ENCODE results near the gene MAP2K6.
"Not testable (repeated sequence)": the region's sequence is repeated elsewhere in the genome, so short reads cannot be mapped to it uniquely, and the experiment has no call there.

Gene MAP2K6

DNA sequence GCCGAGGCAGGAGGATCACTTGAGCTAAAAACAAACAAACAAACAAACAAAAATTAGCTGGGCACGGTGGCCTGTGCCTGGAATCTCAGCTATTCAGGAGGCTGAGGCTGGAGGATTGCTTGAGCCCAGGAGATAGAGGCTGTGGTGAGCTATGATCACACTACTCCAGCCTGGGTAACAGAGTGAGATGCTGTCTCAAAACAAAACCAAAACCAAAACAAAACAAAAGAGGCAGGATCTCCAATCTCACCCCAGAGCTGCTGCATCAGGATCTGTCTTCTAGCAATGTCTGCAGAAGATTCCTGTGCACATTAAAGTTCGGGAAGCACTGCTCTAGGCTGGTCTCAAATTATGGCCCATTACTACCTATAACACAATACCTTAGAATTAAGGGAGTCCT lies 43.1 kb downstream of the MAP2K6 start:
- no peak for DNase-seq (ENCODE audit: low read depth)

DNA sequence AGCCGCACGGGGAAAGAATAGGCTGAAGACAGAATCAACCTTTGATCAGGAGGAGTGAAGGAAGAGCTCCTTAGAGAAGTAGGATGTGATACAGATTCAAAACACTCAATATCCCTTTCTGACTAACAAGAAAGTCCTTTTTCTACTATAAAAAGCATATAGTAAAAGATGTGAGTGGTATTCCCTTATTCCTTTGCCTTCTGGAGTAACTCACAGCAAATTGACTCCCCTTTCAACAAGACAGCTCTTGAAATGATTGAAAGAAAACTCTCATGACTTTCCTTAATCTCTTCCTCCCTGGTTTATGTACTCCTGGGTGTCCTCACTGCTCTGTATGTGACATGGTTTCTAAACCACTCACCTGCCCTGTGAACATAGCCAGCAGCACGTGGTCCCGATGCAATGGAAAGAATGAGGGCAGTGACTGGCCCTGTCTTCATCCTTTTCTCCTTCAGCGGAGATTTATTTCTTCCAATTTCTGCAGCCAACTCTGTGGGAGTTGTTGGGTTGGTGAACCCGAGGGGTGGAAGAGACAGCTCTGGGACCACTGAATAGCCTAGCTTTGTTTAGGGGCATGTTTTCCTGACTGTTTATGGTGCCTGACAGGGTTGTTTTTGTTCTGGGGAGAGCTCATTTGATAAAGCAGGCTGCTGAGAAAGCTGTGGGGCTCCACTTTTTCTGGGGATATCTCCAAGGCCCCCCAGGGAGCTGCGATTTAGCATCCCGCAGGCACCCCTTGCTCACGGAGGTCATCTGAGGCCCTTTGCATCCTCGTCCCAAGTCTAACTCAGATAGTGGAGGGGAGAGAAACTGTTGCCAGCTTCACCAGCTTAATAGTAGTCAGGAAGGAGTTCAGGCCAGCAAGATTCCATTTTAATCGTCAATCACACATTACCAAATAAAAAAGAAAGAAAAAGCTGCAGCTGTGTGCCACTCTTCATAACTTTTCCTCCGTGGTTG lies 46.7 kb downstream of the MAP2K6 start:
- no peak for DNase-seq (ENCODE audit: low read depth)

DNA sequence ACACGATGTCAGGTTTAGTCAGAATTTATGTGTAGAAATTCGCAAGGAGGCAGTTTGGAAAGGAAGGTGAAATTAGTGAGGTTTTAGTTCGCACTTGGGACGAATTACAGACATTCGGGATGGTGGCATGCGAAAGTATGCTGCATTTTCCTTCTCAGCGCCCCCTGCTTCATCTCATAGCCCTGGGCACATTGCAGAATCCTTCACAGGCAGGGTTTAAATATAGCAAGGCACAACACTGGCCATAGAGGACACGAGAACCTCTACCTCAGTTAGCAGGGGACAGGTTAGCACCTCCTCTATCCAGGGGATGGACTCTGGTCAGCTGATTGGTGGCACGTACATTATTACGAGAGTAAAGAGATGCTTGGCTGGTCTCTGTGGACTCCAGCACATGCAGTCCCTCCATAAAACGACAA lies 47.5 kb downstream of the MAP2K6 start:
- DNase-seq (ENCODE audit: low read depth): no peak

DNA sequence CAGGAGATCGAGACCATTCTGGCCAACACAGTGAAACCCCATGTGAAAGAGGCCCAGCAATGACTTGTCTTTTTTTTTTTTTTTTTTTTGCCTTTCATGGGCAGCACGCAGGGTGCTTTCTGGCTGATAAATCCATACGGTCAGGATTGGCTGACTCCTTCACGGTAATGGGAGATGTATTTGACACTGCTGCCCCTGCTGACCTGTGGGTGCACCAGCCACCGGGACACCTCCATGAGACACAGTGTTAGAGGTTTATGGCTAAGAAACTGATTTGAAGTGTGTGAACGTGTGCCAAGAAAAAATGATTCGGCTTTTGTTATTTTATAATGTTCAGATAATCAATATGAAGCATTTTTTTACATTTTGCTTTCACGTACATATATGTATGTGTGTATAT lies 48.4 kb downstream of the MAP2K6 start:
- no peak for DNase-seq (ENCODE audit: low read depth)

DNA sequence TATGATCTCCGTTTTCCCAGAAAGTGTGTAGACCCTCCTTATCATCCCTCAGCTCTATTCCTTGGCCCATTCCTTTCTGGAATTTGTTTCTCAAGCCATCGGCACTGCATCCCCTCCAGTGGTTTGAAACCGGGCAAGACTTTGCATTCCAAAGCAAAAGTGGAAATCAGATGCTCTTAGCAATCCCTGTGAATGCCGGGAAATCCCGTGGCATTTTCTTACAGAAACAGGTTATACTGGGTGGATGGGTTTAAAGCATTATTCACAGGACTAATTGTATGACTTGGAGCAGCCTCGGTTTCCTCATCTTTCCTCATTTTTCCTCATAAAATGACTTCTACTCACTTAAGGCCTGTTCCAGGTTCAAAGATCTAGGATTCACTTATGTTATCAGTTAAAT lies 52.0 kb downstream of the MAP2K6 start:
- DNase-seq (ENCODE audit: low read depth): no peak

DNA sequence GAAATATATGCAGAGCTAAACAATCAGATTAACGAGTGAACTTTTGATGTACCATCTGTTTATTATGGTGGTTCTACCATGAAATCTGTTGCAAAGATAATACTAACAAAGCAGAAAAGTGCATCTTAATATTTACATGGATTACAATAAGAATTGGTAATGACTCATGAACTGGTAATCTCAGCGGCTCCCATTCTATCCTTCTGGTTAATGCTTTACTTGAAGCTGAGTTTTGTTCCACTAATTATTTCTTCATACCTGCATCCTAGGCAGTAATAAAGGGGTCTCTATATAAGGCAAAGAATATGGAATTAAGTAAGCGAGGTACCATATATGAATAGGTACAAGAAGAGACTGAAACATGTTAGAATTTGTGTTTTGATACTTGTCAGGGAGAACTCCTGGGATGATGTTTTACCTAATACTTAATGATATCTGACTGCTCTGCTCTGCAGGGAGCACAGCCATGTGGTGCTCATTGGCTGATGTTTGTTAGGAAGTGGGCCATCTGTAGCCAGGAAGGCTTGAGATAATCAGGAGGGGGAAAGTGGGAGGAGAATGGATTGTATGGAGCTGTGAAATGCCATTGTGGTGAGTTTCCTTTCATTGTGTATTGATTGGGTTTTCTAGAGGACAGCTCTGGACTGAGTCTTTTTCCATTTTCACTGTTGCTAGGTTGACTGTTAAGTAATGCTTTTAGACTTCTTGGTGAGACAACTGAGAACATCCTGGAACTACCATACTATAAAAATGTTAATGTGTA lies 52.6 kb downstream of the MAP2K6 start:
- DNase-seq (ENCODE audit: low read depth): no peak

DNA sequence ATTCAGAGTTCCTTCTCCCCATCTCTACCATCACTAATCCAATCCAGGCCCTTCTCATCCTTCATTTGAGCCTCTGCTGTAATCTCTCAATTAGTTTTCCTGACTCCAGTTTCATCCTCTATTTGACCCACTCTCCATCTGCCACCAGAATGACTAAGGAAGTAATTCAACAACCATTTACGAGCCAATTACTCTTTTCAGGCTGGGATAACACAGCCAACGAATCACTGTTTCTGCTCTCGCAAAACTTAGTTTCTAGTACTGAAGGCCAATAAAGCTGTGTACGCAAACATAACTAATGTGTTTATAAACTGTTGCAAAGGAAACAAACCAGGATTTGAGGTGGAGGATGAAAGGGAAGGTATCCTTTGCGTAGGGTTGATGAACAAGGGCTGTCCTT lies 53.7 kb downstream of the MAP2K6 start:
- DNase-seq (ENCODE audit: low read depth): no peak

DNA sequence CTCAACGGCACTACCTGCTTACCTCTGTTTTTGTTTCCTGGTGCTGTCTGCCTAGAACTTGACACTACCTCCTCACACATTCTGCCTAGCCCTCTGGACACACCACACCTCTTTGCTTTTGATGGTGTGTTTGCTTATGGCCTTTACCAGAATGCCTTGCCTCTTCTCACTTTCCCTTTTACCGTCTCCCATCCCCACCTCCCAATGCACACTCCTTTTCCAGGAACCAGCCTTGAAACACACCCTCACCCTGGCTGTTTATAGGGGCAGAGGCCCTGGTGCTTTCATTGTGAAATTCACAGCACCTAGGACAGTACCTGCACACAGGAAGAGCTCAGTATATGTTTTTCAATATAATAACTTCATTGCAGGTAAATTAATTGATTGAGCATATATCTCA lies 56.2 kb downstream of the MAP2K6 start:
- DNase-seq (ENCODE audit: low read depth): no peak

DNA sequence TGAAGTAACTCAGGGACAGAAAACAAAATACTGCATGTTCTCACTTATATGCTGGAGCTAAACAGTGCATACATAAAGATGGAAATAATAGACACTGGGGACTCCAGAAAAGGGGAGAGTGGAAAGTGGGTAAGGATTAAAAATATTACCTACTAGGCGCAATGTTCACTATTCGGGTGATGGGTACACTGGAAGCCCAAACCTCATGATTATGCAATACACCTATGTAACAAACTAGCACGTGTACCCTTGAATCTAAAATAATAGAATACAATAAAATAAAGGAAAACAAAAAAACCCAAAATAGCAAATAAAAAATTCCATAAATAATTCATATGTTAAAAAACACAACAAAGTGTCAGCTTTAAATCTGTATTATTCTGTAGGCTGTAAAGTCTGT lies 56.9 kb downstream of the MAP2K6 start:
- DNase-seq (ENCODE audit: low read depth): no peak

DNA sequence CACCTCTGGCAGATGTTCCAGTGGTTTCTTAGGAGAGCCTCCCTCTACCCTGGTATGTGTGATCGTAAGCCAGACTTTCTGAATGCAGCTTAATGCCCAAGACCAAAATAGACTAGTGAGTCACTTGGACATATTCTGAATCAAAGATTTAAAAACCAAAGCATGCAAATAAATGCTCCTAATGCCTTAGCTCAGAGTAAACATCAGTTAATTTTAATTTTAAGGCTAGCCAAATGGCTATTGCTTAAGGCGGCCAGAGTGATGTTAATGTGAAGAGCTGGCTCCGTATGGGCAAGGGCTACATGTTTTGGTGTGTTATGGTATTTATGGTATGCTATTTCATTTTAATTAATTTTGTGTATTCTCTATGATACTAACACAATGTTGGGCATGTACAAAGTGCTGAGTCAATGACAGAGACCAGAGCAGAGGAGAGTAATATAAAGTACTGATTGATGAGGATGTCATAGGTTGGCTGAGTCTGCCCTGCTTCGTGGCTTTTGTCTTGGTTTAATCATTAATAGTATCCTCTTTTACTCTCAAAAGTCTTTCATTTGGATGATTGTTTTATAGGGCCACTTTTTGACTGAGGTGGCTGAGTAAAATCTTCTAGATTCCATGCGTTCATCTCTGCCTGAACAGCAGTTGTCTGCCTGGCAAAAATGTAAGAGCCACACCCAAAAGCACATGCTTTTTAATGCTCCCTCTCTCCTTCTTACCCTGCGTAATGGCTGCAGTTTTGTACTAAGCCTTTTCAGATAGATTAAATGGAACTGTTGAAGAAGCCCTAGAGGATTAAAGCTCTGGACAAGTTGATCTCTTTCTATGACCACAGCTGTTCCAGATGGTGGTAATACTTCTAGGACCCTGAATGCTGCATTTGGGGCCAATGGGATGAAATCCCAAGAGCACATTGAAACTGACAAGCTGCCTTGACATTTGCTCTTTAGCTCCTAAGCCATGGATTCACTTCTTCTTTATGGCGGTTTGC lies 59.6 kb downstream of the MAP2K6 start:
- no peak for DNase-seq (ENCODE audit: low read depth)

DNA sequence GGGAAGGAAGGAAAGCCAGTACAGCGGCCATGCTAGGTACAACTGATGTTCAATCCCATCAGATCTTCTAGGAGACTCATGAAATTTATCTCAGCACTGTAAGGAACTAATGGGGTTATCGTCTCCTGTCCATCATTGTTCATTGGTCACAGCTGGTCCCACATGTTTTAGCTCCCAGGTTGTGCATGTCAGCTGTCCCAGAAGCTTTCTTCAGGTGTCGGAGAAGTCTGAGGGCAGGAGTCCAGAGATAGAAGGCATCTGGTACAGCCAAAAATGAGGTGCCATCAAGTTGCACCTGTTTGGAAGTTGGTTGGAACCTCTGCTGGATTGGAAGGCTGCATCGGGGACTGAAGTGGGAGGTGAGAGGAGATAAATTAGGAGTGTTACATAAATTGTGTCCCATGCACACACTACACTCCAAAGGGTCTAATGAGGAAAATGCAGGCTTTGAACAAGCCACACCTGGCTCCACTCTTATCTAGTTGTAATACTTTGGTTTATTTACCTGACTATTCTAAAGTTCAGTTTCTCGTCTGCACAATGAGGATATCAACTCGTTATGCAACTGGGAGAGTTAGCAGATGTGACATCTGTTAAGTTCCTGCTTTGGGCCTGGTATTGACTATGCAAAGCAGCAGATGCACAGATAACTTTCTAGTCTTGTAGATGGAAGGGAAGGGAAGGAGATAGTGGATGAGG lies 62.9 kb downstream of the MAP2K6 start:
- no peak for DNase-seq (ENCODE audit: low read depth)

DNA sequence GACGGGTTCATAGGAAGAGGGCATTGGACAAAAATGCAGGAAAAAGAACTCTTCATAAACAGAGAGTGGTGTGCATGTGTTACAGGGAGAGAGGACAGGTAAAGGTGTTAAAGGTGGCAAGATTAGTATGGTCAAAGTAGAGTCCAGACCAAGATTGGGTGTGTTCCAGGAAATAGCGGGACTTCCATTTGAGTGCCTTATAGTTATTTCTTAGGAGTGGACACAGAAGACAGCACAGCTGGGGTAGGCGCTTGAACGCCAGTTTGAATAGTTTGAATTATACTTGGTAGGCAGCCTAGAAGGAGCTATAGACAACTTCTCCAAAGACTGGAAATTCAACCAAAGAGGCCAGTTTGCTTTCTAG lies 63.4 kb downstream of the MAP2K6 start:
- DNase-seq (ENCODE audit: low read depth): no peak

DNA sequence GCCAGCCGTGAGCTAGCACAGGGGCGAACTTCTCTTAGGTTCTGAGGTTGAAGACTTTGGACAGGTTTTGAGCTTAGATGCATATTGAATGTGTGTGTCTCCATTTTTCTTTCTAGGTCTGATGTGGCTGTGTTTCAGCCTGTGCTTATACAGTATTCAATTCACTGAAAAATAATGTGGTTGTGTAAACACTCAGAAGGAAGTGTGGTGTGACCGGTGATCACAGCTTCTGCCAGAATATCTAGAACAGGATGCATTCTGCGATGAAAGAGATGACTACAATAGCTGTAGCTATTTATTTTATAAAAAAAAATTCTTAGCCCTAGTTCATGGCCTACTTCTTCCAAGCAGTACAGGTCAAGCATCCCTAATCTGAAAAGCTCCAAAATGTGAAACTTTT lies 64.4 kb downstream of the MAP2K6 start:
- no peak for DNase-seq (ENCODE audit: low read depth)

DNA sequence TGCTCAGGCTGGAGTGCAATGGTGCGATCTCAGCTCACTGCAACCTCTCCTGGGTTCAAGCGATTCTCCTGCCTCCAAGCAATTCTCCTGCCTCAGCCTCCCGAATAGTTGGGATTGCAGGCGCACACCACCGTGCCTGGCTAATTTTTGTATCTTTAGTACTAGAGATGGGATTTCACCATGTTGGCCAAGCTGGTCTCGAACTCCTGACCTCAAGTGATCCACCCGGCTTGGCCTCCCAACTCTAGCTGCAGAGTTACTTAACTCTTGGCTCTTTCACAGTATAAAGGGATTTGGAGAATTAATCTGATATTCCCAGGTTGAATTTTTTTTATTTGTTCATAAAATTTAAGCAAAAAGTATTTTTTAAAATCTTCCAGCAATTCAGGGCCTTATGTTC lies 65.3 kb downstream of the MAP2K6 start:
- not testable (repeated sequence) for DNase-seq (ENCODE audit: low read depth)

DNA sequence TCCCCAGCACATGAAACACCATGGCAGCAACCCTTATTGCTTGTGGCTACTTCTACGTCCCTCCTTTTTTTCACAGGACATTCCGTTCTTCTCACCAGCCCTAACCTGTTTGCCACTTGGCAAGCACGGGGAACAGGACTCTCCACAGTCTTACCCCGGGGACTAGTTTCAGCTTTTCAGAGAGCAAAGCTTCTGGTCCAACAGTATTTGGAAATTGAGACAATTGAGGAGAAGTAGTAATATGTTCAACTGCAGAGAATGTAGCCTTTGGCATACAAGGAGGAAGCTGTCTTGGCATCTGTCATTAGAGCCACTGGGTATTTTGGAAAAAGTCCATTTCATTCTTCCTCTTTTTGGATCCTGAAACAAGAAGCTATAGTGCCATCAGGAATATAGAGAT lies 65.7 kb downstream of the MAP2K6 start:
- no peak for DNase-seq (ENCODE audit: low read depth)

DNA sequence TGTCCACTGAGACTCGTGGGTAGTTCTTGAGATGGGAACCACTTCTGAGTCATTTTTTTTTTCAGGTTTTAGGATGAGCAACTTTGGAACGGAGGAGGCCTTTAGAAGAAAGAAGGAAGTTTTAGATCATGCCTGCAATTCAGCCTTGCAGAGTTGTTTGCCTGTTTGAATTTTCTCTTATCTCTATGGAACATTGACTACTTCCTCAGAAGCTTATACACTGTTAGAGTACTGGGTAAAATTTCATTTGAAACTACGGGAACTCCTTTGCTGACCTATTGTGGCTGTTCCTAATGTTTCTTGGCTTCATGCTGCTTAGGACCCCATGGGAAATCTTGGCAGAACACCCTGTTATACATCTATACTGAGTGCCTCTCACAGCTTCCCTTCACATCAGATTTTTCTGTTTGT lies 70.8 kb downstream of the MAP2K6 start:
- DNase-seq (ENCODE audit: low read depth): no peak

DNA sequence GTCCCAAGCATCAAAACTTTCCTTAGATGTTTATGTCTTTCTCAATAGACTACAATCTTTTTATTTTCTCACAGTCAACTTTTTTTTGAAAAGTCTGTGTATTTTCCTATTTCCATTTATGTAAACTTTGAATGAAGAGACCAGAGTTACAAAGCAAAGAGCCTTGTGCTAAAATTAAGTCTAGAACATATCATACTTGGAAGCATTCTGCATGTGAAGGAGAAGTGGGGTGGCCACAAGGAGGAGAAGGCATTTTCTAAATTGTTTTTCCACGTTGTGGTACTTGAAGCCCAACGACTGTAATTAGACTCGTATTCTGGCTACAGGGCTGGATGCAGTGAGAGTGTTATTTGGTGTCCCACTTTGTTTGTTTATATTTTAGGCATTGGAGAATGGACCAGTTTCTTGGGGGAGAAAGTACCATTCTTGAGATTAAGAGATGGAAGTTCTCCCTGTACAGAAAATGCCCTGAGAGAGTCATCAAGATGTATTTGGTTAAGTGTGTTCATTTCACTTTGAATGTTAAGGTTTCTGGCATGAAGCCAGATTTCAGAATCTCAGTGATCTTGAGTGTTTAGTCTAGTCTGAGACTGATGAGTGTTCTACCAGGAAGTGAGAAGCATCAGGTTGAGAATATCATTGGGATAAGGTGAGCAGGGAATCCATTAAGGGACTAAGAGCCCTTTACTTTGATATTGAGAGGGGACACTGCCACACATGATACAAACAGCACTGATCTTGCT lies 71.6 kb downstream of the MAP2K6 start:
- no peak for DNase-seq (ENCODE audit: low read depth)

DNA sequence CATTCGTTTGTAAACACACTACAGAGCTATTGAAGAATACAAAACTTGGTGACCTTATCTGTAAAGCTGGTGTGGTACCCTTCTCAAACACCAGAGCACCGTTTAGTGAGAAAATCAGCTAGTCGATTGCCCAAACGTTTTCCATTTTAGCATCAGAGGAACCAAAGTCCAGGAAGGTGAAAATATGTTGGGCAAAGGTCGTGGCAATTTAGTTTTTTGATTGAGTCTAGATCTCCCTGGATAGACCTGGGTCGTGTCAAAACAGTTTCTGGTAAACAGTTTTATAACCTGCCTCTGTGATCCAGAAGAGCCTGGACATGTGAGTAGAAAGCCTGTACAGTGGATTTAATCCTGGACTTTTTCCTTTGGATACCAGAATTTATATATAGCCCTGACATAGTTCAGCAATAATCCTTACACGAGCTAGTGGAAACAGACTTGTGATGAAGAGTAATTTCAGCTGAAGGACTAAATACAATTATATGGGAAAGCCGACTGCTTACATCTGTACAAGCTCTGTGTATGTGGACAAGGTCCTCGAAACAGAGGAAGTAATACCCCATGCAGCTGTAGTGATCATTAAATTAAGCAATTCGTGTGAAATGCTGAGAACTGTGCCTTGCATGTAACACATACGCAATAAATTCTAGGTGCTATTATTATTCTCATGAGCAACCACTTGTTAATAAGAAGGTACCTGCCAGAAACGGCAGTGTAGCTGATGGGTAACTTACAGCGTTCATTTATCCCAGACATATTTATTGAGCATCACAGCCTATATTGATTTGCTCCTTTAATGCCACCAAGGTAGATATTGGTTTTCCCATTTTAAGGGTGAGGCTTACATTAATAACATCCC lies 72.5 kb downstream of the MAP2K6 start:
- DNase-seq (ENCODE audit: low read depth): no peak

DNA sequence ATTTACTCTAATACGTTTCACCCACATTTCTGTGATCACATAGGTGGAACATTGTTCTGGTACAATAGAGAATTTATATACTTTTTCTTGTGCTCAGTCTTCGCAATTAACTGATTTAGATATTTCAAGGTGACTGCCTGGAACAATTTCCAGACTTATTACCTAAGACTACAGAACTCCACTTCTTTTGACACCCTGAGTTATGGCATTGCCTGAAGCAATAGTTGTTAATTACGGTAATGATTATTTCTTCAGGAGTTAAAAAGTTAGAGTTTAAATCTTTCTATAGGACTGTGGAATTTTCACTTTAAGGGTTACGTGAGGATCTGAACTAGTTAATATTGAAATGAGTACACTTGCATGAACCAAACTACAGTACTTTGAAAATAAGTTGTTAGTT lies 74.8 kb downstream of the MAP2K6 start:
- DNase-seq (ENCODE audit: low read depth): no peak

Data from stimulated activated CD8-positive, alpha-beta memory T cell treated with anti-CD3 and anti-CD28 coated beads, Interleukin-7, amount 100 ng/mL, for 24 hours (primary cell).